Stomach (tissue), 9 donors: Measurements from ENCODE around the gene SPATA33. TPM values are rescaled to one million over a fixed set of nuclear protein-coding genes. Genes with fewer than 3 reads are reported as not detected.

Experiments used
- DNase-seq, 2 donors: peaks; one replicate each; pipeline versions ENCODE4 v3.0.0 to v3.0.0-alpha.2; 2013 to 2019
- H3K27ac ChIP-seq, 5 donors: fragments of 200-600 bp in 4 of 5; sonication (generic) in 4 of 5; one replicate each; pipeline ENCODE4 v1.5.1; 2013 to 2019; ENCODE audit warnings: mild to moderate bottlenecking in 1 of 5, moderate library complexity in 1 of 5
- H3K27me3 ChIP-seq, 3 donors: fragments of 200-600 bp; sonication (generic); one replicate each; pipeline ENCODE4 v1.5.1; 2017 to 2019; ENCODE audit warnings: mixed run types in 1 of 3
- H3K36me3 ChIP-seq, 4 donors: fragments of 200-600 bp; sonication (generic); 1 replicate in 3 of 4; 2 replicates in 1 of 4; pipeline ENCODE4 v1.5.1; 2016 to 2019
- H3K4me1 ChIP-seq, 4 donors: fragments of 200-600 bp; sonication (generic); one replicate each; pipeline ENCODE4 v1.5.1; 2016 to 2019
- H3K4me3 ChIP-seq, 4 donors: fragments of 200-600 bp; sonication (generic) in 3 of 4; one replicate each; pipeline ENCODE4 v1.5.1; 2016 to 2019; ENCODE audit warnings: mild to moderate bottlenecking in 1 of 4
- H3K9me3 ChIP-seq, 4 donors: fragments of 200-600 bp; sonication (generic); one replicate each; pipeline ENCODE4 v1.5.1; 2016 to 2019
- CTCF ChIP-seq, 7 experiments: fragments of 450-650 bp in 4 of 7; fragments of 200-600 bp in 3 of 7; sonication (generic) in 3 of 7; IDR thresholded peaks; one replicate each; pipeline ENCODE4 v1.5.1; 2016 to 2019; ENCODE audit warnings: antibody characterized with exemption in 7 of 7, control low read depth in 2 of 7, mild to moderate bottlenecking in 1 of 7
- EP300 ChIP-seq: sonication (generic); formaldehyde crosslinking; IDR thresholded peaks from one replicate; pipeline ENCODE4 v1.6.1; 2017; ENCODE audit warnings: antibody characterized with exemption
- POLR2A ChIP-seq, 4 donors: fragments of 450-650 bp; IDR thresholded peaks; one replicate each; pipeline ENCODE4 v1.6.1; 2016; ENCODE audit warnings: antibody characterized with exemption in 4 of 4, control low read depth in 2 of 4, mild to moderate bottlenecking in 1 of 4, moderate library complexity in 1 of 4
- POLR2AphosphoS5 ChIP-seq, 3 donors: sonication (generic); formaldehyde crosslinking; IDR thresholded peaks; one replicate each; pipeline ENCODE4 v1.6.1; 2016; ENCODE audit warnings: antibody characterized with exemption in 3 of 3
- WGBS, 5 donors: extraction: QIAGEN DNeasy Blood & Tissue Kit in 3 of 5; methylation state at CpG; one replicate each; pipeline versions ENCODE4 v1.1.5 to v1.1.7; 2013 to 2018; 5-methylcytosine and 5-hydroxymethylcytosine counted together
- intact Hi-C: fragments of 100-400 bp; cut with DNase I; formaldehyde crosslinking; loops from one replicate; pipeline ENCODE4 v1.15.1; 2023; ENCODE audit warnings: low total_unique reads
- polyA plus RNA-seq, 3 donors: library from polyadenylated mRNA; stranded (reverse); fragments of 200-250 nt; gene quantifications; one replicate each; pipeline ENCODE4 v1.2.3, GENCODE V29; 2013
- total RNA-seq, 5 donors: library from RNA; depleted of rRNA; stranded (reverse); fragments of >200 nt; gene quantifications; one replicate each; pipeline versions ENCODE4 v1.1.0 to v1.2.3, GENCODE V29; 2014 to 2016
- donor health status: healthy with polysubstance abuse.
- donor health status: Bipolar disorder and iron deficiency.
- donor health status: healthy.

Gene SPATA33
- total and polyA plus RNA-seq, 8 donors: 3.2 to 181 (median 11.1) TPM

- H3K4me3 ChIP-seq: no peak overlapping the region
- DNase-seq: no peak
- H3K4me1 ChIP-seq: peaks cover 8 to 22% (median 18%) of the 10 kb centered on the region in 4 donors
- 58 to 74% (median 62%) methylated on average over 4 to 10 of the region's 10 CpGs for WGBS, 5 donors
- TF ChIP-seq POLR2AphosphoS5 (IDR thresholded peaks at IDR 0.05): no peak
- TF ChIP-seq POLR2A (IDR thresholded peaks at IDR 0.05): no peak
- TF ChIP-seq CTCF (IDR thresholded peaks at IDR 0.05): no peak
- TF ChIP-seq EP300: no peak
- peaks cover 0 to 14% (median 0%) of the 10 kb centered on the region in 3 donors for H3K27me3 ChIP-seq
- no peaks in the 10 kb centered on the region for H3K9me3 ChIP-seq
- H3K27ac ChIP-seq: no peak overlapping the region
- intact Hi-C loops: no loop called here
- no peaks in the 10 kb centered on the region for H3K36me3 ChIP-seq
Observed at GRCh38 chr16:89638455-89638854, 19.2 kb upstream of the SPATA33 start.

DNA sequence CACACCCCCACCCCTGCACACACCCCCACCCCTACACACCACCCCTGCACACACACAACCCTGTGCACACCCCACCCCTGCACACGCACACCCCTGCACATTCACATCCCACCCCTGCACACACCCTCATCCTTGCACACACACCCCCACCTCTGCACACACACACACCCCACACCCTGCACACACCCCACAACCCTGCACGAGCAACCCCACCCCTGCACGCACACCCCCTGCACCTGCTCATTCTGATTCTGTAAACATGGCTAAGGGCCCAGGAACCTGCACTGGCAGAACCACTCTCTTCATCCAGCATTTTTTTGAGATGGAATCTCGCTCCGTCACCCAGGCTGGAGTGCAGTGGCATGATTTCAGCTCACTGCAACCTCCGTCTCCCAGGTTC is 18.3 kb upstream of the SPATA33 start:
- no peak overlapping the region for H3K4me3 ChIP-seq
- H3K4me1 ChIP-seq: peaks cover 8 to 22% (median 18%) of the 10 kb centered on the region in 4 donors
- no peak for DNase-seq
- H3K9me3 ChIP-seq: no peaks in the 10 kb centered on the region
- no peak overlapping the region for H3K27ac ChIP-seq
- intact Hi-C loops: no loop called here
- WGBS, 5 donors: 31 to 56% (median 40%) methylated on average over 5 to 6 of the region's 6 CpGs
- H3K36me3 ChIP-seq: peaks cover under 1 to 7% (median 4%) of the 10 kb centered on the region in 4 donors
- H3K27me3 ChIP-seq: peaks cover 0 to 10% (median 0%) of the 10 kb centered on the region in 3 donors
- TF ChIP-seq EP300: no peak
- TF ChIP-seq POLR2AphosphoS5 (IDR thresholded peaks at IDR 0.05): no peak
- no peak for TF ChIP-seq POLR2A (IDR thresholded peaks at IDR 0.05)
- TF ChIP-seq CTCF (IDR thresholded peaks at IDR 0.05): no peak

DNA sequence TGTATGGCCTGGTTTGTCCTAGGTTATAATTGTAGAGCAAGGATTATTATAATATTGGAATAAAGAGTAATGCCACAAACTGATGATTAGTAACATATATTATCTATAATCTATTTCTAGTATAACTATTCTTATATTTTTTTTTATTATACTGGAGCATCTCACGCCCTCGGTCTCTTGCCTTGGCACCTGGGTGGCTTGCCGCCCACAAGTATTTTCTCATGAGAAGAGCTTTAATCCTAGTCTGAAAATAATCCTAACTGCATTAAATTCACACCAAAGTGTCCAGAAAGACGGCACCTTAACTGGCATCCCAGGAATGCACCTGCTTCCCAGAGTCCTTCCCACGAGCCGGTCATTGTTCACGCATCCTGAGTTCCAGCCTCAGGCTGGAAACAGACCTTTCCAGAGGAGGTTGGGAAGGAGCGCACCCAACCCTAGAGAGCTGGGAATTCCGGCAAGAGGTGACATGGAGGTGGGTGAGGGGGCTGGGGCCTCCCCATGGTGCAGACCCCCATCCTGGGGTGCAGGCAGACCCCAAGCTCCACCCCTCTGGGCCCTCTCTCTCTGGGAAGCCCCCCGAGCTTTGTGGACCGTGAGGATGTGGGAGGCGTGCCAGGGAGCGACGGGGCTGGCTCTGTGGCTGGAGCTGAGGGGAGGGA is 16.0 kb upstream of the SPATA33 start:
- intact Hi-C loops: loop anchor here (10.0 kb wide), 1 partner anchor 67 kb away; the partner anchor contains the start of gene CPNE7
- 26 to 55% (median 44%) methylated on average over 14 of the region's 14 CpGs for WGBS, 5 donors
- TF ChIP-seq CTCF (IDR thresholded peaks at IDR 0.05): peak in 1 of 7 experiments; percentile 2
- TF ChIP-seq EP300: no peak
- Histone ChIP-seq H3K4me1 (peaks cover 8 to 22% (median 18%) of the 10 kb centered on the region in 4 donors), H3K27me3 (peaks cover 0 to 10% (median 0%) of the 10 kb centered on the region in 3 donors), H3K27ac (no peak overlapping the region), H3K9me3 (no peaks in the 10 kb centered on the region), H3K36me3 (peaks cover 22 to 29% (median 26%) of the 10 kb centered on the region in 4 donors), H3K4me3 (peak overlapping the region in 2 of 4 donors; percentile 35 to 37)
- no peak for DNase-seq

- peaks cover 30 to 37% (median 35%) of the 10 kb centered on the region in 4 donors for H3K36me3 ChIP-seq
Observed at GRCh38 chr16:89642574-89642973, 15.1 kb upstream of the SPATA33 start.

More at GRCh38 chr16:89642574-89642973, 15.1 kb upstream of the SPATA33 start:
- intact Hi-C loops: loop anchor here (10.0 kb wide), 1 partner anchor 68 kb away; the partner anchor contains the start of gene CPNE7
- H3K9me3 ChIP-seq: no peaks in the 10 kb centered on the region
- H3K27me3 ChIP-seq: peaks cover 0 to 10% (median 0%) of the 10 kb centered on the region in 3 donors
- no peak for TF ChIP-seq EP300
- TF ChIP-seq CTCF (IDR thresholded peaks at IDR 0.05): no peak
- no peak for TF ChIP-seq POLR2A (IDR thresholded peaks at IDR 0.05)
- TF ChIP-seq POLR2AphosphoS5 (IDR thresholded peaks at IDR 0.05): no peak
- H3K27ac ChIP-seq: no peak overlapping the region
- 71 to 82% (median 74%) methylated on average over 13 of the region's 13 CpGs for WGBS, 5 donors
- peaks cover 8 to 22% (median 18%) of the 10 kb centered on the region in 4 donors for H3K4me1 ChIP-seq
- DNase-seq: no peak
- no peak overlapping the region for H3K4me3 ChIP-seq
